Spleen (tissue), 7 donors: Measurements from ENCODE around the gene CITED1.

Experiments
- CTCF ChIP-seq, 11 experiments: fragments of 200-600 bp in 7 of 11; fragments of 450-650 bp in 4 of 11; sonication (generic) in 4 of 11; IDR thresholded peaks in 8 of 11; conservative IDR thresholded peaks in 3 of 11; 1 replicate in 7 of 11; 2 replicates in 4 of 11; pipeline versions ENCODE4 v1.4.0 to v1.8.0; 2016 to 2021; ENCODE audit warnings: antibody characterized with exemption in 11 of 11, inconsistent platforms in 4 of 11, mild to moderate bottlenecking in 1 of 11
- POLR2A ChIP-seq, 3 donors: fragments of 450-650 bp; IDR thresholded peaks; one replicate each; pipeline ENCODE4 v1.5.1; 2017; ENCODE audit warnings: antibody characterized with exemption in 3 of 3, mild to moderate bottlenecking in 1 of 3
- donor health status: DM: no; HTN: no; CAD: no; lungs with moderate emphysema.
- donor health status: DM: no; HTN: no; CAD: no.
- donor health status: DM: no; HTN: no; CAD: no.

DNA sequence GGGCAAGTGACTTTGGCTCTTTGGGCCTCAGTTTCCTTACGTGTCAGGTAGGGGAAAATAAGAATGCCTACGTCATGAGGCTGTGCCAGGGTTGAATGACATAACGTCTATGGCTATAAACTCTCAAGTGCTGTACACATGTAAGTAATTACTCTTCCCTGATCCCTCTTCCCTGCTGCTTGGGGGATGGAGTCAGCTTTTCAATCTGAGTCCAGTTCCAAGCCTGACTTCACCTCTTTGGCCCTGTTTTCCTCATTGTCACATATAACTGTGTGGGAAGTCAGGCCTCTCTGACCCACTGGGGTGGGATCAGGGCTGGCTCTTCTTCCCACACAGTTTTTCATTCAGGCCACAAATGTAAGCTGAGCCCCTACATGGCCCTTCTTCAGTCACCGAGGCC, 11.4 kb upstream of the CITED1 start:
- TF ChIP-seq CTCF (IDR thresholded peaks at IDR 0.05 in 8 of 11, conservative IDR thresholded peaks at IDR 0.05 in 3 of 11) (no peak), POLR2A (IDR thresholded peaks at IDR 0.05) (no peak)
